GM23248 (cell line): ENCODE data around the gene PNMA5.

Experiments
- EZH2 ChIP-seq: fragments of 200-600 bp; sonication (generic); IDR thresholded peaks from 2 replicates; pipeline ENCODE4 v1.6.1; 2018; ENCODE audit warnings: antibody characterized with exemption, mild to moderate bottlenecking; ENCODE audit not compliant: insufficient read depth, poor library complexity, severe bottlenecking
- EZH2phosphoT487 ChIP-seq: fragments of 200-600 bp; sonication (generic); IDR thresholded peaks from 2 replicates; pipeline ENCODE4 v1.6.1; 2018; ENCODE audit warnings: antibody characterized with exemption, moderate library complexity, mild to moderate bottlenecking, low read depth; ENCODE audit not compliant: insufficient read depth

- TF ChIP-seq EZH2: no peak
- TF ChIP-seq EZH2phosphoT487: no peak
Measured at GRCh38 chrX:153004780-153005179, 10.9 kb upstream of the PNMA5 start.
